ENCODE data around the gene MARVELD1. TPM values are rescaled to one million over a fixed set of nuclear protein-coding genes. Genes with fewer than 3 reads are reported as not detected.

Gene MARVELD1
- total and polyA plus RNA-seq, 2 of the 8 experiments (the other 6 are each of a cell fraction or from before 2014, with no cell fraction given) = 28.1 to 37.3 TPM

DNA sequence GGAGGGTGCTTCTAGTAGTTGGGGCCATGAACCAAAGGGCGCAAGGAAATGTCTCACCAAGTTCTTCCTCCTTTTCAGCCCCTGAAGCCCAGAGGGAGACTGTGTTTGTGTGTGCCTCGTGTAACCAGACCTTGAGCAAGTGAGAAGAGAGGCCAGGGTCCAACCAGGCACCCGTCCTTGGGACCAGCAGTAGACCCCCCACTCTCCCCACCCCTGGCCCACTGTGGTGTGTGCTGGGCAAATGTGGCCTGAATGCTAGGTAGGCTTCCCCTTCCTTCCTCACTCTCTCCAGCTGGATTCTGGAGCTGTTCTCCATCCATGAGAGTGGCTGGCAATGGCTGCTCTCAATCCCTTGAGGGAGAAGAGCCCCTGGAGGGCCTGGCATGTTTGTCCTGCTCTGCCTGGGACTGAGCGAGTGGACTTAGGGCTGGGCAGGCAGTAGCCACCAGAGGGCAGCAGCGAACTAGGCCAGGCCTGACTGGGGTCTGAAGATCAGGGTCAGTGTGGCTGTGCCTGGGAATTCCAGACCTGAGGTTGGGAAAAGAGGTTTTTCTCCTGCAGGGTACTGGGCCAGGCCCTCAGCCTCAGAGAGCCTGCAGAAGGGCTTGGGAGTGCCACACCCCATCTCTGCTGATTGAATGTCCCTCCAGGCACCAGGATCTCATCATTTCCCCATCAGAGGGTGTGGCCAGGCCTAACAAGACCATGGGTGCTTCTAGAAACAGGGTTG is 45.8 kb downstream of the MARVELD1 start (continued):
- no peak for TF ChIP-seq RNF2 (IDR thresholded peaks at IDR 0.05; ENCODE audit: borderline replicate concordance, low read depth, low read length, missing control alignments, poor library complexity, severe bottlenecking)
- TF ChIP-seq, protein P1, sequence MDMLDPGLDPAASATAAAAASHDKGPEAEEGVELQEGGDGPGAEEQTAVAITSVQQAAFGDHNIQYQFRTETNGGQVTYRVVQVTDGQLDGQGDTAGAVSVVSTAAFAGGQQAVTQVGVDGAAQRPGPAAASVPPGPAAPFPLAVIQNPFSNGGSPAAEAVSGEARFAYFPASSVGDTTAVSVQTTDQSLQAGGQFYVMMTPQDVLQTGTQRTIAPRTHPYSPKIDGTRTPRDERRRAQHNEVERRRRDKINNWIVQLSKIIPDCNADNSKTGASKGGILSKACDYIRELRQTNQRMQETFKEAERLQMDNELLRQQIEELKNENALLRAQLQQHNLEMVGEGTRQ (IDR thresholded peaks at IDR 0.05; ENCODE audit: low read length) = no peak
- TF ChIP-seq, protein P2, sequence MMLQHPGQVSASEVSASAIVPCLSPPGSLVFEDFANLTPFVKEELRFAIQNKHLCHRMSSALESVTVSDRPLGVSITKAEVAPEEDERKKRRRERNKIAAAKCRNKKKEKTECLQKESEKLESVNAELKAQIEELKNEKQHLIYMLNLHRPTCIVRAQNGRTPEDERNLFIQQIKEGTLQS (IDR thresholded peaks at IDR 0.05; ENCODE audit: insufficient read depth, low read depth, low read length) = no peak
- no peak for TF ChIP-seq POLR2A (IDR thresholded peaks at IDR 0.05; ENCODE audit: control extremely low read depth in 1 of 2, low read depth in 2 of 2, low read length in 2 of 2)
- no peak; the same call in 1 of the 2 replicates for TF ChIP-seq JUND (IDR thresholded peaks at IDR 0.05; ENCODE audit: low read length)
- no peak for TF ChIP-seq CREB1 (IDR thresholded peaks at IDR 0.05)
- no peak for TF ChIP-seq KDM1A (IDR thresholded peaks at IDR 0.05; ENCODE audit: borderline replicate concordance, low read length)
- no peak for TF ChIP-seq FOSL1 (IDR thresholded peaks at IDR 0.05; ENCODE audit: insufficient read depth, low read depth, low read length)
- peak; percentile 82 for TF ChIP-seq YY1 (IDR thresholded peaks at IDR 0.05; ENCODE audit: low read depth, low read length)
- TF ChIP-seq HDAC2 (IDR thresholded peaks at IDR 0.05; ENCODE audit: borderline replicate concordance in 1 of 2, low read depth in 2 of 2, low read length in 2 of 2) = no peak
- TF ChIP-seq TEAD4 (IDR thresholded peaks at IDR 0.05; ENCODE audit: low read depth, low read length) = peak; percentile 57
- TF ChIP-seq CTBP2 (IDR thresholded peaks at IDR 0.05; ENCODE audit: borderline replicate concordance, insufficient read depth, insufficient read length, low read length) = no peak
- TF ChIP-seq, protein P3, sequence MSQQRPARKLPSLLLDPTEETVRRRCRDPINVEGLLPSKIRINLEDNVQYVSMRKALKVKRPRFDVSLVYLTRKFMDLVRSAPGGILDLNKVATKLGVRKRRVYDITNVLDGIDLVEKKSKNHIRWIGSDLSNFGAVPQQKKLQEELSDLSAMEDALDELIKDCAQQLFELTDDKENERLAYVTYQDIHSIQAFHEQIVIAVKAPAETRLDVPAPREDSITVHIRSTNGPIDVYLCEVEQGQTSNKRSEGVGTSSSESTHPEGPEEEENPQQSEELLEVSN (IDR thresholded peaks at IDR 0.05) = no peak
- TF ChIP-seq MAFK (IDR thresholded peaks at IDR 0.05; ENCODE audit: low read depth, low read length) = no peak
- TF ChIP-seq TCF12 (IDR thresholded peaks at IDR 0.05; ENCODE audit: low read depth, low read length) = no peak
- TF ChIP-seq GABPA (IDR thresholded peaks at IDR 0.05; ENCODE audit: borderline replicate concordance, insufficient read depth, low read length) = peak; percentile 35; the same call in 1 of the 2 replicates
- TF ChIP-seq KDM5A (IDR thresholded peaks at IDR 0.05; ENCODE audit: low read length) = no peak
- TF ChIP-seq HDAC6 (IDR thresholded peaks at IDR 0.05; ENCODE audit: low read depth, low read length) = no peak
- TF ChIP-seq BACH1 (IDR thresholded peaks at IDR 0.05; ENCODE audit: low read length) = no peak
- no peak for TF ChIP-seq SP4 (IDR thresholded peaks at IDR 0.05; ENCODE audit: low read length)
- no peak for TF ChIP-seq RXRA (IDR thresholded peaks at IDR 0.05; ENCODE audit: insufficient read depth, low read depth, low read length)
- no peak for TF ChIP-seq SIRT6 (IDR thresholded peaks at IDR 0.05; ENCODE audit: low read length)
